MM.1S (cell line): ENCODE results near the gene P2RX6.
"Not testable (repeated sequence)": the region's sequence is repeated elsewhere in the genome, so short reads cannot be mapped to it uniquely, and the experiment has no call there.

Source experiments
- DNase-seq: peaks from one replicate; pipeline ENCODE4 v3.0.0-alpha.2; 2015
- H2AFZ ChIP-seq: fragments of 300-600 bp; sonication (generic); 2 replicates; pipeline ENCODE4 v1.6.0; 2016; ENCODE audit warnings: antibody characterized with exemption, low read length
- H3F3A ChIP-seq: fragments of 300-600 bp; sonication (generic); 2 replicates; pipeline ENCODE4 v1.6.1; 2016; ENCODE audit warnings: mild to moderate bottlenecking, antibody characterized with exemption, low read length, moderate library complexity, mixed read lengths; ENCODE audit not compliant: insufficient read depth
- H3K27ac ChIP-seq: fragments of 300-600 bp; sonication (generic); 2 replicates; pipeline ENCODE4 v1.5.1; 2016; ENCODE audit warnings: mild to moderate bottlenecking, low read length
- H3K27me3 ChIP-seq: fragments of 300-600 bp; sonication (generic); replicated peaks from 2 replicates; pipeline ENCODE4 v1.6.0; 2016; ENCODE audit warnings: low read length; ENCODE audit not compliant: insufficient read depth
- H3K36me3 ChIP-seq: fragments of 300-600 bp; sonication (generic); replicated peaks from 2 replicates; pipeline ENCODE4 v1.6.1; 2016; ENCODE audit warnings: mild to moderate bottlenecking, low read length, mixed read lengths; ENCODE audit not compliant: insufficient read depth
- H3K4me1 ChIP-seq: fragments of 300-600 bp; sonication (generic); 2 replicates; pipeline ENCODE4 v1.6.1; 2016; ENCODE audit warnings: low read length, mixed read lengths
- H3K4me2 ChIP-seq: fragments of 300-600 bp; sonication (generic); 2 replicates; pipeline ENCODE4 v1.6.0; 2016; ENCODE audit warnings: low read depth, low read length
- H3K4me3 ChIP-seq: fragments of 300-600 bp; sonication (generic); 2 replicates; pipeline ENCODE4 v1.5.1; 2016; ENCODE audit warnings: low read length, mixed read lengths
- H3K79me2 ChIP-seq: fragments of 300-600 bp; sonication (generic); 2 replicates; pipeline ENCODE4 v1.6.1; 2016; ENCODE audit warnings: mixed run types, low read length, mixed read lengths
- H3K9ac ChIP-seq: fragments of 300-600 bp; sonication (generic); 2 replicates; pipeline ENCODE4 v1.6.1; 2016; ENCODE audit warnings: low read length, mixed read lengths
- H3K9me2 ChIP-seq: fragments of 300-600 bp; sonication (generic); replicated peaks from 2 replicates; pipeline ENCODE4 v1.6.1; 2016; ENCODE audit warnings: mild to moderate bottlenecking, low read length, mixed read lengths; ENCODE audit not compliant: insufficient read depth
- H3K9me3 ChIP-seq: fragments of 300-600 bp; sonication (generic); replicated peaks from 2 replicates; pipeline ENCODE4 v1.6.1; 2016; ENCODE audit warnings: mild to moderate bottlenecking, low read length, mixed read lengths; ENCODE audit not compliant: insufficient read depth
- H4K20me1 ChIP-seq: fragments of 300-600 bp; sonication (generic); 2 replicates; pipeline ENCODE4 v1.6.1; 2016; ENCODE audit warnings: mild to moderate bottlenecking, low read length, moderate library complexity, mixed read lengths; ENCODE audit not compliant: insufficient read depth
- CTCF ChIP-seq: fragments of 300-600 bp; sonication (generic); IDR thresholded peaks from 2 replicates; pipeline ENCODE4 v1.5.1; 2016; ENCODE audit warnings: antibody characterized with exemption, low read length, mixed read lengths
- EZH2 ChIP-seq: fragments of 300-600 bp; sonication (generic); optimal IDR thresholded peaks from 2 replicates; pipeline ENCODE3; 2017; ENCODE audit warnings: low read depth, mild to moderate bottlenecking, antibody characterized with exemption, low read length, mixed read lengths
- EZH2phosphoT487 ChIP-seq: fragments of 300-600 bp; sonication (generic); IDR thresholded peaks from 2 replicates; pipeline ENCODE4 v1.6.1; 2018; ENCODE audit warnings: antibody characterized with exemption, low read length

Gene P2RX6

GRCh38 chr22:21047035-21047661, 32.2 kb downstream of the P2RX6 start:
- Histone ChIP-seq H3K9me3 (no peaks in the 10 kb centered on the region), H3K4me1 (peaks cover 11% of the 10 kb centered on the region), H3K27me3 (no peaks in the 10 kb centered on the region), H2AFZ (no peak overlapping the region), H3K79me2 (no peaks in the 10 kb centered on the region), H4K20me1 (no peaks in the 10 kb centered on the region), H3K4me3 (no peak overlapping the region), H3F3A (no peaks in the 10 kb centered on the region), H3K36me3 (no peaks in the 10 kb centered on the region), H3K9ac (no peak overlapping the region), H3K9me2 (no peaks in the 10 kb centered on the region), H3K4me2 (no peak overlapping the region), H3K27ac (no peak overlapping the region)
- no peak for DNase-seq
- TF ChIP-seq EZH2phosphoT487, result no peak
- no peak for TF ChIP-seq EZH2
- no peak for TF ChIP-seq CTCF

DNA sequence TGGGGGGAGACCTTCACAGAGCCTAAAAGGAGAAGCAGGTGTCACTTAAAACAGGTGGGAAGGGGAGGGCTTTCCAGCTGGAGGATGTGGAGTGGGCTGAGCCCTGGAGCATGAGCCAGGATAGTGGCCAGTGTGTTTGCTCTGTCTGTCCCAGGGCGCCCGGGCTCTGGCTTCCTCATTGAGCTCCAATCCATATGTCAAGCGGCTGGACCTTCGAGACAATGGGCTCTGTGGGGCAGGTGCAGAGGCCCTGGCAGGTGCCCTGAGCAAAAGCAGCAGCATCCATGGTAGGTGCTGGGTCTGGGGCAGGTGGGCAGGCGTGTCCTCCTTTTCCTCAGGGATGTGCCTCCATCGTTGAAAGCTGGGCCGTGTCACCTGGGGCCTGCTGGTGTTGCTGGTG, 32.8 kb downstream of the P2RX6 start:
- Histone ChIP-seq H3K27ac (no peak overlapping the region), H3K27me3 (no peaks in the 10 kb centered on the region), H3K9me2 (no peaks in the 10 kb centered on the region), H3K4me3 (no peak overlapping the region), H3K79me2 (no peaks in the 10 kb centered on the region), H3K9me3 (no peaks in the 10 kb centered on the region), H4K20me1 (no peaks in the 10 kb centered on the region), H3K4me2 (no peak overlapping the region), H3F3A (no peaks in the 10 kb centered on the region), H3K9ac (no peak overlapping the region), H3K4me1 (peaks cover 11% of the 10 kb centered on the region), H2AFZ (no peak overlapping the region), H3K36me3 (no peaks in the 10 kb centered on the region)
- TF ChIP-seq EZH2phosphoT487 (no peak), EZH2 (no peak), CTCF (no peak)
- DNase-seq, result no peak

DNA sequence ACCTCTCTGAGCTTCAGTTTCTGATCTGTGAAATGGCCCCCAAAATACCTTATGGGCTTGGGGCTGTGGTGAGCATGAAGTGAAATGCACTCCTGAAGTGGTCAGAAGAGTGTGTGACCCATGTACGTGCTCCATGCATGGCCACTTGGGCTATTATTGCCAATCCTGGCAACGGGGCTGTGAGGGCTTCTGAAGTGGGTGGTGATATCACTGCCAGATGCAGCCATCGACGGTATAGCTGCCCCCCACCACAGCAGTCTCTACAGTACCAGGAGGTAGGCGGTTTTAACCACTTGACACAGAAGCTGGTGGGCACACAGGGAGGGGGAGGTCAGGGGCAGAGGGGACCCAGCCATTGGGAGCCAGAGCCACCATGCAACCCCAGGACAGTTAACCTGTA, 33.5 kb downstream of the P2RX6 start:
- not testable (repeated sequence) for H3K36me3 ChIP-seq, H3K9me2 ChIP-seq, H3K4me3 ChIP-seq, H2AFZ ChIP-seq, H3K4me2 ChIP-seq, H3K27ac ChIP-seq, DNase-seq, H3K9ac ChIP-seq, H3K27me3 ChIP-seq, H4K20me1 ChIP-seq, H3K79me2 ChIP-seq, H3F3A ChIP-seq, H3K4me1 ChIP-seq, H3K9me3 ChIP-seq

DNA sequence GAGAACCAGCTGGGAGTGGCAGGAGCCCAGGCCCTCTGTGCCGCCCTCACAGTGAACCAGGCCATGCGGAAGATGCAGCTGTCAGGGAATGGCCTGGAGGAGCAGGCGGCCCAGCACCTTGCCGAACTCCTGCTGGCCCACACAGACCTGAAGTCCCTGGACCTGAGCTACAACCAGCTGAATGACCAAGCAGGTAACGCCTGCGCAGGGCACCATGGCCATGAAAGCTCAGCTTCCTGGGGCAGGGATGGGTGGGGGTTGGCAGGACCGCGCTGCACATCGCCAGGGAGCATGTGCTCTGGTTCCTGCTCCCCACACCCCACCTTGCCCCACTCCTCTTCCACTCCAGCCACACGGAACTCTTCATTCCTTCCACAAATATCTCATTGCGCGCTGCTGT, 34.0 kb downstream of the P2RX6 start:
- H3K36me3 ChIP-seq, DNase-seq, H3F3A ChIP-seq, H3K9me3 ChIP-seq, H3K4me3 ChIP-seq, H3K9ac ChIP-seq, H3K4me1 ChIP-seq, H3K4me2 ChIP-seq, H3K27ac ChIP-seq, H3K27me3 ChIP-seq, H3K9me2 ChIP-seq, H2AFZ ChIP-seq, H4K20me1 ChIP-seq, H3K79me2 ChIP-seq: not testable (repeated sequence)
